GM10847 (cell line): ENCODE measurements around the gene ADRA2A.

Source experiments
- POLR2A ChIP-seq: IDR thresholded peaks from 2 replicates; pipeline ENCODE4 v1.6.1; 2011; ENCODE audit not compliant: insufficient read length; ENCODE audit errors: extremely low read depth

Gene ADRA2A

GRCh38 chr10:111129363-111129762 lies 52.5 kb downstream of the ADRA2A start:
- no peak for TF ChIP-seq POLR2A

GRCh38 chr10:111130471-111130870 lies 53.6 kb downstream of the ADRA2A start:
- TF ChIP-seq POLR2A = no peak
